ENCODE results near the gene MLLT11. TPM values are rescaled to one million over a fixed set of nuclear protein-coding genes. Genes with fewer than 3 reads are reported as not detected.

The MLLT11 gene
- total RNA-seq, 1 experiment from 2014 or later: 5.0 TPM

- in situ Hi-C loops (cut with HindIII; ENCODE audit: low pct_unique_long_range_greater_than_20kb, low sequenced_read_pairs): no loop called here
- ChIA-PET POLR2A (interaction anchor here (0.7 kb wide), 1 partner anchor 33 kb away, joined by 3 read pairs; no protein-coding TSS in a partner anchor), CTCF (interaction anchor here (1.3 kb wide), 1 partner anchor 23 kb away, joined by 5 read pairs; the partner anchor contains the start of gene C1orf56)
- TF ChIP-seq REST (IDR thresholded peaks at IDR 0.05; ENCODE audit: insufficient read depth in 1 of 2, low read depth in 2 of 2, low read length in 1 of 2) (no peak), POLR2AphosphoS5 (IDR thresholded peaks at IDR 0.05; ENCODE audit: low read depth, low read length) (no peak), TCF7L2 (IDR thresholded peaks at IDR 0.05; ENCODE audit: low read depth, low read length) (no peak), SIN3A (IDR thresholded peaks at IDR 0.05; ENCODE audit: borderline replicate concordance, insufficient read depth, low read depth, low read length) (no peak), CTCF (IDR thresholded peaks at IDR 0.05) (peak; percentile 83)
- DNase-seq (ENCODE audit: low read depth, low spot score) (no peak), ATAC-seq (peak; percentile 96)
- Histone ChIP-seq H3K36me3 (ENCODE audit: control insufficient read depth, insufficient read depth, low read length) (no peaks in the 10 kb centered on the region), H3K4me1 (ENCODE audit: control insufficient read depth, insufficient read depth, low read length) (no peaks in the 10 kb centered on the region), H3K4me3 (ENCODE audit: low read depth in 2 of 2, low read length in 2 of 2) (no peak overlapping the region), H3K27ac (ENCODE audit: low read length) (no peak overlapping the region), H3K9me3 (ENCODE audit: control insufficient read depth, insufficient read depth, low read depth, low read length) (no peaks in the 10 kb centered on the region), H3K27me3 (ENCODE audit: control insufficient read depth, insufficient read depth, low read length) (no peaks in the 10 kb centered on the region)
- intact Hi-C loops (cut with micrococcal nuclease; ENCODE audit: unreplicated experiment): no loop called here
- BruUV-seq (replicated peaks): no TSS peak
These were observed 35.6 kb upstream of the MLLT11 start for GRCh38 chr1:151024540-151025146.

DNA sequence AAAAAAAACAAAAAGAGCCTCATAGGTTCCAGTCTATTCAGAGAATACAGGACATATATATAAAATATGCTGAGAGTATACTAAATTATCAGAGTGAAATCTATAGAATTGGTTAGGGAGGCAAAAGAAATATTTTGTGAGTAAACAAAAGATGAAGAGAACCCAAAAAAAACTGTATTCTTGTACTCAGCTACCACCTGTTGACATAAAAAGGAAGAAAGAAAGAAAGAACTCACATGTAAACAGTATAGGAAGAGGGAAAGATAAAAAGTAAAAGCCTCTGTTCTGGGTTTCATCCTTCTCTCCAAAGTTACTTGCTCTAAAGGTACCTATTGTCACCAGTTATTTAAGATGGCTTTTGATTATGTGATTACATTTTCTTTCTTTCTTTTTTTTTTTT lies 33.7 kb upstream of the MLLT11 start:
- intact Hi-C loops (cut with micrococcal nuclease; ENCODE audit: unreplicated experiment) (no loop called here), in situ Hi-C loops (cut with HindIII; ENCODE audit: low pct_unique_long_range_greater_than_20kb, low sequenced_read_pairs) (no loop called here)
- Histone ChIP-seq H3K36me3 (ENCODE audit: control insufficient read depth, insufficient read depth, low read length) (no peaks in the 10 kb centered on the region), H3K27ac (ENCODE audit: low read length) (no peak overlapping the region), H3K27me3 (ENCODE audit: control insufficient read depth, insufficient read depth, low read length) (no peaks in the 10 kb centered on the region), H3K4me3 (ENCODE audit: low read depth in 2 of 2, low read length in 2 of 2) (no peak overlapping the region), H3K9me3 (ENCODE audit: control insufficient read depth, insufficient read depth, low read depth, low read length) (no peaks in the 10 kb centered on the region), H3K4me1 (ENCODE audit: control insufficient read depth, insufficient read depth, low read length) (no peaks in the 10 kb centered on the region)
- ChIA-PET CTCF (no interaction called here), POLR2A (interaction anchor here (0.5 kb wide), 1 partner anchor 97 kb away, joined by 4 read pairs; no protein-coding TSS in a partner anchor)
- no TSS peak for BruUV-seq (replicated peaks)
- TF ChIP-seq CTCF (IDR thresholded peaks at IDR 0.05): no peak
- no peak for TF ChIP-seq TCF7L2 (IDR thresholded peaks at IDR 0.05; ENCODE audit: low read depth, low read length)
- TF ChIP-seq REST (IDR thresholded peaks at IDR 0.05; ENCODE audit: insufficient read depth in 1 of 2, low read depth in 2 of 2, low read length in 1 of 2): no peak
- TF ChIP-seq SIN3A (IDR thresholded peaks at IDR 0.05; ENCODE audit: borderline replicate concordance, insufficient read depth, low read depth, low read length): no peak
- TF ChIP-seq POLR2AphosphoS5 (IDR thresholded peaks at IDR 0.05; ENCODE audit: low read depth, low read length): no peak
- no peak for DNase-seq (ENCODE audit: low read depth, low spot score)
- no peak for ATAC-seq
